A172 (cell line): ENCODE results near the gene CRLF1. TPM values are rescaled to one million over a fixed set of nuclear protein-coding genes. Genes with fewer than 3 reads are reported as not detected.

ENCODE experiments used
- DNase-seq: peaks from one replicate; pipeline ENCODE4 v3.0.0-alpha.2; 2015; ENCODE audit warnings: low spot score
- total RNA-seq: library from RNA; depleted of rRNA; stranded (reverse); fragments of >200 nt; shearing (Covaris generic); gene quantifications from 2 replicates; pipeline ENCODE4 v1.2.3, GENCODE V29; 2014; rRNA removed

Gene CRLF1
- total RNA-seq, 1 experiment from 2014 or later, result 55.9 TPM

DNA sequence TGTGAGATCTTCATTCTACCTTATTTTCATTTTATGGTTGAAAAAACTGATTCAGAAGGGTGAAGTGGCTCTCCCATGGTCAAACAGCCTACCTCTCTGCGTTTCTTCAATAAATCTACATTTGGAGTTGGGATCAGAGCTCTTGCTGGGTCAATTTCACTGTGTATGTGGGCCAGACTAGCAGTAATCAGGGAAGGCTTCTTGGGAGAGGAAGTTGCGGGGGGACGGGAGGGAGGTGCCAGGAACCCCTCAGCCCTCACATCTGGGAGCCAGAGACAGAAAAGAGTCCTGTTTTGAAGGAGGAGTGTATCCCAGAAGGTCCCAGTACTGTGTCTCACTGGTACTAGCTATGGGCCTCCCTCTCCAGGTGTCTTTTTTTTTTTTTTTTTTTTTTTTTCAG is 48.0 kb downstream of the CRLF1 start:
- DNase-seq, result no peak

DNA sequence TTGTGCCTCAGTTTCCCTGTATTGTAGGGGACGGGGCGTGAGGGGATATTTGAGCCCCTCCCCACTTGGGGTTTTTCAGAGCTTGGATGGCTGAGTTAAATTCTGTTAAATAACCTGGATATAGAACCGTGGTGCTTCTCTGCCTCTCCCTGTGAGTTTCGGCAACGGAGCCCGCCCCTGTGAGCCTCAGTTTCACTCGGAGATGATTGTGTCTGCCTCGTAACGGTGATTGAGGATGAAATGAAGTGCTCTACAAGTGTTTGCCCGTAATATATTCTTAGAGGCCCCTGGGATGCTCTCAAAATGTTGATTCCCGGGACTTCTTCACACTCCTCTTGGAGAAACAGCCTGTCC is 48.4 kb downstream of the CRLF1 start:
- DNase-seq, result no peak

DNA sequence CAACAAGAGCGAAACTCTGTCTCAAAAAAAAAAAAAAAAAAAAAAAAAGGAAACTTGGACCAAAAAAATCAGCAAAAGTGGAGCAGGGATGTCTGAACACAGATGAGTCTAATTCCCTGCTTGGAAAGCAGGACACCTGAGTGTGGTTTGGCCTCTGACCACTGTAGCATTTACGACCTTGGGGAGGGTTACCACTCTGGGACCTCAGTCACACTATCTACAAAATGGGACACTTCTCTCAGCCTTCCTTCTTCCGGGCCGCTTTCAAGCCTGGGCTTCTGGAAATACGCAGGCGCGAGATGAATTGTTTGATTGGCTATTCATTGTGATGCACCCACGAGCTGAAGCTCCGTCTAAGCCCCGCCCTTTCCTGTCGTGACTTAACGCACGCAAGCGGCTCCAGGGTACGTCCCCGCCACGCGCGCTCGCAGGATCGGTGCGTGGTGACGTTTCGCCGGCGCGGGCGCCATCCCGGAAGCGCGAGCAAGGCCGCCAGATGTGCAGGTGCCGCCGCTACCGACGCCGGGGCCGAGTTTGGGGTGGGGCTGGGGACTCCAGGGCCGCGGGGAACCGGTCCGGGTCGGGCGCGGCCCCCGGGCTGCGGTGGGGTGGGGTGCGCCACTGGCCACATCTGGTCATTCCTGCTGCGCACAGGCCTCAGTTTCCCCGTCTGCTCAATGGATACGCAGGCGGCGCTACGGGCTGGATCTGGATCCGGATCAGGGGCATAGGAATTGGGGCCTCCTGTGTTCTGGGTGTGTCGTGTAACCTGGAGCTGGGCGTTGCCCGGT is 49.0 kb downstream of the CRLF1 start, which contains the start of gene KXD1:
KXD1 (plus strand) TSS at position 460 of the 791 bp plus-strand sequence. CDS start 4,187 bp downstream, outside the sequence.
- DNase-seq, result peak; percentile 99

DNA sequence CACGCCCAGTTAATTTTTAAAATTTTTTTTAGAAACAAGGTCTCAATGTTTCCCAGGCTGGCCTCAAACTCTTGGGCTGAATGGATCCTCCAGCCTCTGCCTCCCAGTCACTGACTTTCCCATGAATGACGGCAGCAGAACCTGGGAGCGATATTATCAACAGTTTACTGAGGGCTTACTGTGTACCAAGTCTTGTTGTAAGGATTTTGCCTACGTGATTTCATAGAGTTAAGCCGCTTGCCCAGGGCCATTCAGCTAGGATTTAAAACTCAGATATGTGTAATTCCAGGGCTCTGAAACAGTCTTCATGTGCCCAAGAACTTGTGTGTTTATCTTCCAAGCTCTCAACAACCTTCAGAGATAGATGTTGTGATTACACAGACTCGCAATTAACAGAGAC is 55.0 kb downstream of the CRLF1 start:
- DNase-seq, result no peak

DNA sequence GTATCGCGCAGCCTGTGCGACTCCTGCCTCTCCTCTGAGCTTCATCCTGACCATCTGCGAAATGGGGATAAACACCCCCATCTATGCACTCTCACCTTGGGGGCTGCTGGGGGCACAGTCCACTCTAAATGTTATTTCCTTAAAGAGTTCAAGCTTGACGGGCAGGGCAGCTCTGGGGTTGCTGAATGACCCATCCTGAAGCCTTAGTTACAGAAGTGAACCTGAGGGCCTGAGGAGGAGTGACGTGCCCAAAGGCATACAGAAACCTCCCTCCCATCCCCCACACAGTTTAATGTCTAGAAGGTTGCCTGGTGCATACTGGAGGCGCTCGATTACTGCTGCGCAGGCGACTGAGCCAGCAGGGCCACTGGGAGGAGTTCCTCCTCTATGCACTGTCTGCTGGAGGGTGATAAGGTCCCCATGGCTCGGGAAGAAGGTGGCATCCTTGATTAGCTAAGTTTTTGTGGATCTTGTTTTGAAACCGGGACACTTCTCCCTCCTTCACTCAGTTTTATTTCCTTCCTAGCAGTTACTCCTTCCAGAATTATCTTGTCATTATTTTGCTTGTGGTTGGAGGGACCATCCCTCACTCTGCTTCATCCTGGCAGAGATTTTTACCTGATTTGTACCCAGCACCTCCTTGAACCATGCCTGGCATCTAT is 62.7 kb downstream of the CRLF1 start:
- peak; percentile 72 for DNase-seq

Other genes starting within 250 kb of the CRLF1 start
- 89.8 and 93.9 TPM in 2 replicates for gene GDF15, start 220.6 kb downstream of the CRLF1 start, total RNA-seq
- 0.07 TPM in 1 of 2 replicates, not detected in the other for gene LRRC25, start 209.2 kb downstream of the CRLF1 start, total RNA-seq
- 88.7 and 127 TPM in 2 replicates for gene SSBP4, start 187.4 kb downstream of the CRLF1 start, total RNA-seq
- 0.72 and 0.98 TPM in 2 replicates for gene ISYNA1, start 168.7 kb downstream of the CRLF1 start, total RNA-seq
- 9.0 and 10.3 TPM in 2 replicates for gene ELL, start 84.7 kb downstream of the CRLF1 start, total RNA-seq
- gene FKBP8, start 63.2 kb downstream of the CRLF1 start, total RNA-seq, result 286 and 312 TPM in 2 replicates
- 111 and 117 TPM in 2 replicates for gene KXD1, start 48.9 kb downstream of the CRLF1 start, total RNA-seq
- gene UBA52, start 34.9 kb downstream of the CRLF1 start, total RNA-seq, result 779 and 974 TPM in 2 replicates
- 122 and 137 TPM in 2 replicates for gene REX1BD, start 18.0 kb downstream of the CRLF1 start, total RNA-seq
- gene TMEM59L, start 6.1 kb upstream of the CRLF1 start, total RNA-seq, result 5.2 and 5.4 TPM in 2 replicates
- 2.5 and 5.3 TPM in 2 replicates for gene KLHL26, start 30.2 kb upstream of the CRLF1 start, total RNA-seq
- gene CRTC1, start 76.9 kb upstream of the CRLF1 start, total RNA-seq, result 0.98 and 1.4 TPM in 2 replicates
- gene COMP, start 184.5 kb upstream of the CRLF1 start, total RNA-seq, result not detected in 2 replicates
- 40.3 and 56.4 TPM in 2 replicates for gene UPF1, start 225.2 kb upstream of the CRLF1 start, total RNA-seq